Measurements from ENCODE around the gene GART. TPM values are rescaled to one million over a fixed set of nuclear protein-coding genes. Genes with fewer than 3 reads are reported as not detected.

Gene GART
- total RNA-seq, 4 donors from 2014 or later = 41.8 to 74.2 (median 67.6) TPM

DNA sequence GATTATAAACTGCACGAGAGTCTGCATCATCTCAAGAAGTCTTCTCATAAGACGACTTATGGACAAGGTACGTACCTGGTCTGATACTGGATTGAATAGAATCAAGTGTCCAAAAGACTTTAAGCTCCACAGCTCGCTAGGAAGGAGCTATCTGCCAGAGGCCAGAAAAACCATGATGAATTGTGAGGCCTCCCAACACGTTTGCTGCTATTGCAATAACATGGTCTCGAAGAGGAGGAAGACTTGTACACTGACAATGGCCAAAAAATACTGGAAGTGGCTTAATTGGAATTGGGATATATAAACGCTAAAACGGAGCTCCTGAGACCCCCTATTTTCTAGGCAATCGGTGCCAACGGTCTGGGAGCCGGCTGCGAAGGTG, 50.9 kb downstream of the GART start:
- 7 to 27% methylated on average over 6 to 10 of the region's 12 CpGs for WGBS, 2 donors (ENCODE audit: low coverage in 1 of 2)
- H3K27me3 ChIP-seq = no peaks in the 10 kb centered on the region
- peak overlapping the region in 3 of 4 donors; percentile 84 to 86 (median 85) for H3K27ac ChIP-seq
- no peaks in the 10 kb centered on the region for H3K9me3 ChIP-seq
- peaks cover 0 to 15% (median 0%) of the 10 kb centered on the region in 3 donors for H3K4me1 ChIP-seq
- no peaks in the 10 kb centered on the region for H3K36me3 ChIP-seq
- ATAC-seq = no peak
- TF ChIP-seq POLR2AphosphoS5 (IDR thresholded peaks at IDR 0.05) (no peak), EP300 (IDR thresholded peaks at IDR 0.05) (no peak)
- TF ChIP-seq, protein P1, sequence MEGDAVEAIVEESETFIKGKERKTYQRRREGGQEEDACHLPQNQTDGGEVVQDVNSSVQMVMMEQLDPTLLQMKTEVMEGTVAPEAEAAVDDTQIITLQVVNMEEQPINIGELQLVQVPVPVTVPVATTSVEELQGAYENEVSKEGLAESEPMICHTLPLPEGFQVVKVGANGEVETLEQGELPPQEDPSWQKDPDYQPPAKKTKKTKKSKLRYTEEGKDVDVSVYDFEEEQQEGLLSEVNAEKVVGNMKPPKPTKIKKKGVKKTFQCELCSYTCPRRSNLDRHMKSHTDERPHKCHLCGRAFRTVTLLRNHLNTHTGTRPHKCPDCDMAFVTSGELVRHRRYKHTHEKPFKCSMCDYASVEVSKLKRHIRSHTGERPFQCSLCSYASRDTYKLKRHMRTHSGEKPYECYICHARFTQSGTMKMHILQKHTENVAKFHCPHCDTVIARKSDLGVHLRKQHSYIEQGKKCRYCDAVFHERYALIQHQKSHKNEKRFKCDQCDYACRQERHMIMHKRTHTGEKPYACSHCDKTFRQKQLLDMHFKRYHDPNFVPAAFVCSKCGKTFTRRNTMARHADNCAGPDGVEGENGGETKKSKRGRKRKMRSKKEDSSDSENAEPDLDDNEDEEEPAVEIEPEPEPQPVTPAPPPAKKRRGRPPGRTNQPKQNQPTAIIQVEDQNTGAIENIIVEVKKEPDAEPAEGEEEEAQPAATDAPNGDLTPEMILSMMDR (IDR thresholded peaks at IDR 0.05) = no peak
- peak overlapping the region; percentile 44 to 70 for H3K4me3 ChIP-seq

DNA sequence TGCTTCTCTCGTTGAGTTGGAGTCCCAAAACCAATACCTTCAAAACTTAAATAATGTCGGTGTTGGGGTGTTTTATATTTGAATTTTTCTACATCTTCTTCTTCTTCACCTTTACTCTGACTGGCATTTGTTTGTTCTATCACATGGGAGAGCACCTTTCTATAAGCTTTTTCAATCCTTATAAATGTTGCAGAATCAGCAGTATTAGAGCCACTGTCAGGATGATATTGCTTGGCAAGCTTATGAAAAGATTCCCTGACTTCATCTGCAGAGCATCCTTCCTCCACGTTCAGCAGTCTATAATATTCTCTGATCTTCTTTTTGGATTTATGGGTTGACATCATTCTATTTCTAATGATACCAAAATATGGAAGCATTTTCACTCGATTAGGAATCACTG, 53.0 kb downstream of the GART start:
- no peaks in the 10 kb centered on the region for H3K27me3 ChIP-seq
- TF ChIP-seq POLR2AphosphoS5 (IDR thresholded peaks at IDR 0.05) = no peak
- TF ChIP-seq, protein P1 (IDR thresholded peaks at IDR 0.05) = no peak
- TF ChIP-seq EP300 (IDR thresholded peaks at IDR 0.05) = no peak
- no peak for TF ChIP-seq POLR2A (IDR thresholded peaks at IDR 0.05)
- H3K9me3 ChIP-seq = no peaks in the 10 kb centered on the region
- 91 to 94% methylated on average over 4 of the region's 4 CpGs for WGBS, 2 donors (ENCODE audit: low coverage in 1 of 2)
- H3K36me3 ChIP-seq = no peaks in the 10 kb centered on the region
- no peak for ATAC-seq
- peaks cover 0 to 15% (median 0%) of the 10 kb centered on the region in 3 donors for H3K4me1 ChIP-seq
- no peak overlapping the region for H3K27ac ChIP-seq
- H3K4me3 ChIP-seq = no peak overlapping the region

GRCh38 chr21:33487996-33488395, 53.9 kb downstream of the GART start:
- no peaks in the 10 kb centered on the region for H3K36me3 ChIP-seq
- no peak overlapping the region for H3K27ac ChIP-seq
- ATAC-seq = no peak
- WGBS, 2 donors (ENCODE audit: low coverage in 1 of 2) = 95 to 96% methylated on average over 4 to 5 of the region's 5 CpGs
- no peaks in the 10 kb centered on the region for H3K9me3 ChIP-seq
- H3K4me3 ChIP-seq = no peak overlapping the region
- H3K4me1 ChIP-seq = peaks cover 0 to 15% (median 0%) of the 10 kb centered on the region in 3 donors
- TF ChIP-seq, protein P1 (IDR thresholded peaks at IDR 0.05) = no peak
- TF ChIP-seq EP300 (IDR thresholded peaks at IDR 0.05) (no peak), POLR2AphosphoS5 (IDR thresholded peaks at IDR 0.05) (no peak), POLR2A (IDR thresholded peaks at IDR 0.05) (no peak)
- H3K27me3 ChIP-seq = no peaks in the 10 kb centered on the region

DNA sequence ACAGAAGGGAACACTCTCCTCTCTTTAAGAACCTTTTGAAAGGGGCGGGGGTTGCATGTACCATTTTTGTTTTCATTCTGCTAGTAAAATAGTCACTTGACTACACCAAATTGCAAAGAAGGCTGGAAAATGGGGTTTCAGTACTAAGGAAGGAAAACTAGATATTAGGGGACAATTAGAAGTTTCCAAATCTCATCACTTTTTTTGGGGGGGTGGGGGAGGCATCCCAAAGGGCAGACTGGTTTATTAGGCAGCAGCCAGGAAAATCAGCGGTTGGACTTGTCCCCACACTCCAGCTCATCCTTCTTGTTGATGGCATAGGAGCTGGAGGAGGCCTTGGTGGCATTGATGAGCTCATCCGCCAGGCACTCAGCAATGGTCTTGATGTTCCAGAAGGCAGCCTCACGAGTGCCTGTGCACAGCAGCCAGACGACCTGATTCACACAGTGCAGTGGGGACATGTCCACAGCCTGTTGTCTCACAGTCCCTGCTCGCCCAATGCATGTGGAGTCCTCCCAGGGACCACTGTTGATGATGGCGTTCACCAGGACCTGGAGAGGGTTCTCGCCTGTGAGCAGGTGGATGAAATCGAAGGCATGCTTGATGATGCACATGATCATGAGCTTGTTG, 60.5 kb downstream of the GART start:
- Histone ChIP-seq H3K4me3 (no peak overlapping the region), H3K36me3 (no peaks in the 10 kb centered on the region), H3K4me1 (peaks cover 0 to 27% (median 4%) of the 10 kb centered on the region in 3 donors), H3K9me3 (no peaks in the 10 kb centered on the region), H3K27ac (no peak overlapping the region), H3K27me3 (no peaks in the 10 kb centered on the region)
- no peak for ATAC-seq
- WGBS, 2 donors (ENCODE audit: low coverage in 1 of 2) = 77 to 97% methylated on average over 2 to 3 of the region's 9 CpGs
- TF ChIP-seq, protein P1 (IDR thresholded peaks at IDR 0.05) = no peak
- TF ChIP-seq POLR2AphosphoS5 (IDR thresholded peaks at IDR 0.05) (no peak), EP300 (IDR thresholded peaks at IDR 0.05) (no peak), POLR2A (IDR thresholded peaks at IDR 0.05) (no peak)

DNA sequence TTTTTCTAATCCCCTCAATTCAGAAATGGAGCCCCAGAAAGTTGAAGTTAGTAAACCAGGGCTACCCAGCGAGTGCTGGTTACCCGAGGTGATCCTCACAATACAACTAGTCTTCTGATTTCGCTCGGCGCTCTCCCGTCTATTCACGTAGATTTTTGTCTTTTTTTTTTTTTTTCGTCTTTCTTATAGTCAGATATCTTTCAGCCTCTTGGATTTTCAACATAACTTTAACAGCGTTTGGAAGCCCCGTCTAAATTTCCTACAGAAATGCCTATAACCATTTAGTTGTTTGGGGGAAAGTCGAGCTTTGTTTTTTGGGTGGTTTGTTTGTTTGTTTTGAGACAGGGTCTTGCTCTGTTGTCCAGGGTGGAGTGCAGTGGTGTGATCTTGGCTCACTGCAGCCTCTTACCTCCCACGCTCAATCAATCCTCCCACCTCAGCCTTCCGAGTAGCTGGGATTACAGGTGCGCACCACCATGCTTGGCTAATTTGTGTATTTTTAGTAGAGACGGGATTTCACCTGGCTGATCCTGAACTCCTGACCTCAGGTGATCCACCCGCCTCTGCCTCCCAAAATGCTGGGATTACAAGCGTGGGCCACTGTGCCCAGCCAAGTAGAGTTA, 61.3 kb downstream of the GART start:
- TF ChIP-seq POLR2AphosphoS5 (IDR thresholded peaks at IDR 0.05) (no peak), POLR2A (IDR thresholded peaks at IDR 0.05) (no peak), EP300 (IDR thresholded peaks at IDR 0.05) (no peak)
- TF ChIP-seq, protein P1 (IDR thresholded peaks at IDR 0.05) = no peak
- H3K4me3 ChIP-seq = peak overlapping the region; percentile 54 to 99
- H3K27me3 ChIP-seq = no peaks in the 10 kb centered on the region
- no peak for ATAC-seq
- no peaks in the 10 kb centered on the region for H3K9me3 ChIP-seq
- WGBS, 2 donors (ENCODE audit: low coverage in 1 of 2) = 0 to 23% methylated on average over 7 to 14 of the region's 17 CpGs
- H3K36me3 ChIP-seq = no peaks in the 10 kb centered on the region
- H3K4me1 ChIP-seq = peaks cover 0 to 27% (median 4%) of the 10 kb centered on the region in 3 donors
- peak overlapping the region; percentile 82 to 100 (median 96) for H3K27ac ChIP-seq
